GM12872 (cell line): ENCODE data around the gene ADARB2.

Source experiments
- CTCF ChIP-seq: IDR thresholded peaks from 3 replicates; pipeline ENCODE4 v1.5.1; 2011; ENCODE audit warnings: low read depth, mild to moderate bottlenecking, low read length, moderate library complexity; ENCODE audit not compliant: insufficient read depth

Gene ADARB2

GRCh38 chr10:1502451-1502850 is 234.9 kb downstream of the ADARB2 start:
- no peak for TF ChIP-seq CTCF

GRCh38 chr10:1499359-1499957 is 237.9 kb downstream of the ADARB2 start:
- TF ChIP-seq CTCF: no peak

GRCh38 chr10:1498746-1499358 is 238.5 kb downstream of the ADARB2 start:
- TF ChIP-seq CTCF: no peak

- TF ChIP-seq CTCF: no peak
These were observed 241.3 kb downstream of the ADARB2 start for GRCh38 chr10:1495915-1496517.

- no peak for TF ChIP-seq CTCF
These were observed 244.7 kb downstream of the ADARB2 start for GRCh38 chr10:1492641-1493040.

GRCh38 chr10:1491901-1492300 is 245.4 kb downstream of the ADARB2 start:
- no peak for TF ChIP-seq CTCF

- no peak for TF ChIP-seq CTCF
These were observed 247.5 kb downstream of the ADARB2 start for GRCh38 chr10:1489801-1490200.
